ENCODE data around the gene TEX2. TPM values are rescaled to one million over a fixed set of nuclear protein-coding genes. Genes with fewer than 3 reads are reported as not detected.

The TEX2 gene
- total and polyA plus RNA-seq, 2 of the 13 experiments (the other 11 are each of a cell fraction or from before 2014, with no cell fraction given) = 21.4 to 37.7 TPM

GRCh38 chr17:64216338-64217248, 46.5 kb downstream of the TEX2 start (continued):
- TF ChIP-seq ZNF569 (CRISPR knock-in tag; IDR thresholded peaks at IDR 0.05; ENCODE audit: borderline replicate concordance) = no peak
- TF ChIP-seq ZNF367 (CRISPR knock-in tag; IDR thresholded peaks at IDR 0.05; ENCODE audit: borderline replicate concordance) = no peak
- TF ChIP-seq POLR2AphosphoS2 (IDR thresholded peaks at IDR 0.05; ENCODE audit: low read depth, low read length) = no peak
- TF ChIP-seq ZNF362 (CRISPR knock-in tag; IDR thresholded peaks at IDR 0.05; ENCODE audit: borderline replicate concordance) = peak; percentile 40; the same call in 1 of the 2 replicates
- TF ChIP-seq RARG (CRISPR knock-in tag; IDR thresholded peaks at IDR 0.05; ENCODE audit: low read depth) = no peak
- TF ChIP-seq ZFP1 (CRISPR knock-in tag; IDR thresholded peaks at IDR 0.05) = peak; percentile 74
- no peak for TF ChIP-seq ZNF652 (CRISPR knock-in tag; IDR thresholded peaks at IDR 0.05; ENCODE audit: borderline replicate concordance, low read depth)
- peak; percentile 92 for TF ChIP-seq UBTF (CRISPR knock-in tag; IDR thresholded peaks at IDR 0.05)
- TF ChIP-seq RERE (CRISPR knock-in tag; IDR thresholded peaks at IDR 0.05; ENCODE audit: low read depth) = peak; percentile 67; the same call in 1 of the 2 replicates
- no peak for TF ChIP-seq ZNF510 (CRISPR knock-in tag; IDR thresholded peaks at IDR 0.05; ENCODE audit: low read depth)
- peak; percentile 78; the same call in 1 of the 2 replicates for TF ChIP-seq SNAPC2 (CRISPR knock-in tag; IDR thresholded peaks at IDR 0.05)
- peak; percentile 67; the same call in 1 of the 2 replicates for TF ChIP-seq ZSCAN9 (CRISPR knock-in tag; IDR thresholded peaks at IDR 0.05; ENCODE audit: borderline replicate concordance)
- no peak for TF ChIP-seq ZNF329 (CRISPR knock-in tag; IDR thresholded peaks at IDR 0.05; ENCODE audit: low read depth)
- TF ChIP-seq POGK (CRISPR knock-in tag; conservative IDR thresholded peaks at IDR 0.05) = peak; percentile 66; the same call in 1 of the 2 replicates
- TF ChIP-seq TCF7 (IDR thresholded peaks at IDR 0.05; ENCODE audit: low read depth) = peak; percentile 15; the same call in 1 of the 2 replicates

Measured in HepG2 (cell line).